Right ventricle myocardium superior (tissue), 1 donor: Measurements from ENCODE around the gene DDX1. TPM values are rescaled to one million over a fixed set of nuclear protein-coding genes. Genes with fewer than 3 reads are reported as not detected.

ENCODE experiments used
- ATAC-seq: fragments of 200-7000 bp; cut with Tn5 transposase; one replicate; pipeline ENCODE4 v1.9.1; 2020; ENCODE audit warnings: mild to moderate bottlenecking; ENCODE audit not compliant: poor library complexity
- DNase-seq: peaks from one replicate; pipeline ENCODE4 v3.0.0-alpha.2; 2020
- intact Hi-C: fragments of 100-400 bp; cut with DNase I; formaldehyde crosslinking; loops from one replicate; pipeline ENCODE4 v1.11.2; 2022
- total RNA-seq: library from RNA; stranded (reverse); fragmentation: NEBNext Ultra II Directional; extraction: Animal tissue kit (Norgen Biotek cat#: 25700); gene quantifications from one replicate; pipeline ENCODE4 v1.2.1, GENCODE V29; 2021
- donor health status: DM: no; HTN: yes; CAD: no; lungs with severe emphysema.

DDX1 gene
- total RNA-seq, 1 donor from 2014 or later = 155 TPM

DNA sequence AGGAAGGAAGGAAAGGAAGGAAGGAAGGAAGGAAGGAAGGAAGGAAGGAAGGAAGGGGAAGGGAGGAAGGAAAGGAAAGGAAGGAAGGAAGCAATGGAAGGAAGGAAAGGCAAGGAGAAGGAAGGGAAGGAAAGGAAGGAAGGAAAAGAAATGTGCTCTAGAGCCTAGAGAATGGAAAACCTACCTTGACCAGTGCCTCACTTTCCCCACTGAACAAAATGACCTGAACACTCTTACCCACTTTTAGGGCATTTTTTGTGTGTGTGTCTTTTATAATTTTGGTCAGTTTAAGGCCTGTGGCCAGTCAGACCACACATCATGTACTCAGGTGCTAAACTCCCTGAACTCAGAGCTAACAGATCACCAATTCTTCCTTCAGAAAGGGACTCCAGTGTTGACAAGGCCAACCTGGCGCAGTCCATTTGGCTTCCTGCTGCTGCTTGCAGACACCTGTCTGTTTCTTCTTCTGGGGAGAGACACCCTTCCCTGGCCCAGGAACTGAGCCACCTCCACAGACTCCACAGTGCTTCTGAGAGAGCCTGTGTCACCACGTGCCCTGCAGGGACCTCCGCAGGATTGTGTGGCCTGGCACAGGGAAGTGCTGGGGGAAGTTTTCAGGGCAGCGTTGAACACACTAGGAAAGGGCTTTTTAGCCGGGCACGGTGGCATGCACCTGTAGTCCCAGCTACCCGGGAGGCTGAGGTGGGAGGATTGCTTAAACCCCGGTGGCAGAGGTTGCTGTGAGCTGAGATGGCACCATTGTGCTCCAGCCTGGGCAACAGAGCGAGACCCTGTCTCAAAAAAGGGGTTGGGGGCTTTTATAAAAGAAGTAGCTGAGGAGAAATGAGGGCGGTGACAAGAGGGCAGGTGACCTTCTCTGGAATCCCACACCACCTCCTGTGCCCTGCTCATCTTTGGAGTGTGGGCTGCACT, 57.2 kb downstream of the DDX1 start:
- no peak for ATAC-seq
- intact Hi-C loops = no loop called here
- DNase-seq = no peak

DNA sequence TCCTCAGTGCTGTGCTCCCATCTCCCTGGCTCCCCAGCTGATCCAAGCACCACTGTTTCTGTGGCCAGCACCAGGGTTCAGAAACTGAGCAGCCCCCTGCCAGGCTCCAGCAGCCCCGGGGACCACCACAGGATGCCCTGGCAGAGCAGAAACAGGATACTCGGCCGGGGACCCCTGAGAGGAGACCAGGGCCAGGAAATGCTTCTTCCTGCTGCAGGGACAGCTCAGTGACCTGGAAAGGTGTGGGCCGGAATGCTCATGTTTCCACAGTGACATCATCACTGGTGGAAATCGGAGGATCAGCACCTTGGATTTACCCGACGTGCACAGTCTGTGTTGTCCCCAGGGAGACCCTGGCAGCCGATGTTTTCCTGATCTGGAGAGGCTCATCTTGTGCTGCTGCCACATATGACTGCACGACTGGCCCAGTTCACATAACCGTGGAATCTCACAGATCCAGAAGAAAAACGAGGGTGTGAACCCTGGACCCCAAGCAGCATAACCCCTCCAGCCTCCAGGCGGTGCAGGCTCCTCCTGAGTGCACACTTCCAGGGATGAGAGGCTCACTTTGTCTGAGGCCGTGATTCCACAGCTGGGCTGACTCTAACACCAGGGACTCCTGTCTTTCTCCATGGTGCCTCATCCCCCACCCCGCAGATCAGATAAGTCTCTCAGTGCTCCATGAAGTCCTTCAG, 58.0 kb downstream of the DDX1 start:
- ATAC-seq (no peak), DNase-seq (no peak)
- intact Hi-C loops = no loop called here

DNA sequence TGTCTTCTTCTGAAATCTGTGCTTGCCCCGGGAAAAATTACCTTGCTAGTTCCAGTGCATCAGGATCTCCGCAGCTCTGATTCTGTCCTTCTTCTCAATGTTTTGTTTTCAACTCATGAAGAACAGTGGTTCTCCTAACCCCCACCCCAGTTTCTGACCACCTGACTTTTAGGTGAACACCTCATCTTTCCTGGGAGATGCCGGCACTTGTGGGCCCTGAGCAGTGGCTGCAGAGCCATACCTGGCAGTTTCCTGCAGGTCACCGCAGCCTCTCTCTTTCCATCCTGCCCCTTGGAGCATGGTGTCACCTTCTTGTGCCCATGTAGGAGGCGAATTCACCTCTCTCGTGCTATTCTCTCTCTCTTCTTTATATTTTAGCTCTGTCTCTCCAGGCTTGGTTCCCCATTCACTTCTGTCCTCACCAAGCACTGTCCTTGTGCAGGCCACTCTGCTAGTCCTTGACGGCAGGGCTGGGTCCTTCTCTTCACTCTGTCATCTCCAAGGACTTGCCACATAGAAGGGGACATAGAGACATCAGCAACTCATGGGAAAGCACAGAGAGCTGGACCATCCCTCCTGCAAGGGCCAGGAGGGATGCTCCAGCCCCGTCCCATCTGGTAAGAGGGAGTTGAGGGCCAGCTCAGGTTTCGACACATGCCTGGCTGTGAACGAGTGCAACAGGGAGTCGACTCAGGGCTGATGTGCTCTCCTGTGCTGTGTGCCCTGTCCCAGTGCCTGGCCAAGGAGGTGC, 59.1 kb downstream of the DDX1 start:
- DNase-seq = no peak
- no peak for ATAC-seq
- intact Hi-C loops = no loop called here

DNA sequence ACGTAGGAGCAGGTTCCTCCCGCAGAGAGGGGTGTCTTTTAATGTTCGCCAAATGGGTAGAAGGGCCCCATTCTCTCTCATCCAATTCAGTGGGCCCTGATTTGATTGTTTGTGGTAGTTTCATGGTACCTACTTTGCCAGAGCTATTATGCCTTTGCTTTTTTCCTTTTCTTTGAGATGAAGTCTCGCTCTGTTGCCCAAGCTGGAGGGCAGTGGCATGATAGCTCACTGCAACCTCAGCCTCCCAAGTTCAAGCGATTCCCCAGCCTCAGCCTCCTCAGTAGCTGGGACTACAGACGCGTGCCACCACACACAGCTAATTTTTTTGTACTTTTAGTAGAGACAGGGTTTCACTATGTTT, 59.7 kb downstream of the DDX1 start:
- ATAC-seq (no peak), DNase-seq (no peak)
- intact Hi-C loops = no loop called here

DNA sequence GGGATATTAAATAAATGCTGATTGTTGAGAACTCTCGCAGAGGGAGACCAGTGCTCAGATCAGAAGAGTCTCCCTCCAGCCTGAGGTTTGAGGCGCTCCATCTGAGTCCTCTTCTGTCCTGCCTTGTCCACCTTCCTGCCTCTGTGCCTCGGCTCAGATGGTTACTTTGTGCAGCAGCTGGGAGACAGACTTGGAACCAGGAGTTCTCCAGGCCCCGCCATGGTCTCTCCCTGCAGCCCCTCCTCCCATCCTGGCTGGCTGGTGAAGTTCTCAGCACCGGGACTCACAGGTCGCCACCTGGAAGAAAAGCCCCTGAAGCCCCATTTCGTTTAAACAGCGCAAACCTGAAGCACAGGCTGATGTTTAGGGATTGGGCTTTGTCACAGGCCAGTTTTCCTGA, 60.6 kb downstream of the DDX1 start:
- intact Hi-C loops = no loop called here
- ATAC-seq = no peak
- DNase-seq = no peak

DNA sequence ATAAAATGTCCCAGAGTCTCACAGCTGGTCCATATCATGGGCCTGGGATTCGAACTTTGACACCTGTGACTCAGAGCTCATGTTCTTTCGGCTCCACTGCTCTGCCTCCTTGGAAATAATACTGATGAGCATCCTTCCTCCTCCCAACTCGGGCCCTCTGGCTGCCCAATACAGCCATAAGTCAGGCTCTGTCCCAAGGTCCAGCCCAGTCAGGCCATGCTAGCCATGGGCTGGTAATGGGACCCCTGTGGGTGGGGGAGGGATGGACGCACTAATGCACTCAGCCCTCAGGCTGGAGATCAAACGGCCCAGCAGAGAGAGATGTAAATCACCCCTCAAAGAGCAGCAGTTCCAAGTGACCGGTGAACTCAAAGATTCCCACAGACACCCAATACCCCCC, 61.1 kb downstream of the DDX1 start:
- intact Hi-C loops = no loop called here
- DNase-seq (no peak), ATAC-seq (no peak)

DNA sequence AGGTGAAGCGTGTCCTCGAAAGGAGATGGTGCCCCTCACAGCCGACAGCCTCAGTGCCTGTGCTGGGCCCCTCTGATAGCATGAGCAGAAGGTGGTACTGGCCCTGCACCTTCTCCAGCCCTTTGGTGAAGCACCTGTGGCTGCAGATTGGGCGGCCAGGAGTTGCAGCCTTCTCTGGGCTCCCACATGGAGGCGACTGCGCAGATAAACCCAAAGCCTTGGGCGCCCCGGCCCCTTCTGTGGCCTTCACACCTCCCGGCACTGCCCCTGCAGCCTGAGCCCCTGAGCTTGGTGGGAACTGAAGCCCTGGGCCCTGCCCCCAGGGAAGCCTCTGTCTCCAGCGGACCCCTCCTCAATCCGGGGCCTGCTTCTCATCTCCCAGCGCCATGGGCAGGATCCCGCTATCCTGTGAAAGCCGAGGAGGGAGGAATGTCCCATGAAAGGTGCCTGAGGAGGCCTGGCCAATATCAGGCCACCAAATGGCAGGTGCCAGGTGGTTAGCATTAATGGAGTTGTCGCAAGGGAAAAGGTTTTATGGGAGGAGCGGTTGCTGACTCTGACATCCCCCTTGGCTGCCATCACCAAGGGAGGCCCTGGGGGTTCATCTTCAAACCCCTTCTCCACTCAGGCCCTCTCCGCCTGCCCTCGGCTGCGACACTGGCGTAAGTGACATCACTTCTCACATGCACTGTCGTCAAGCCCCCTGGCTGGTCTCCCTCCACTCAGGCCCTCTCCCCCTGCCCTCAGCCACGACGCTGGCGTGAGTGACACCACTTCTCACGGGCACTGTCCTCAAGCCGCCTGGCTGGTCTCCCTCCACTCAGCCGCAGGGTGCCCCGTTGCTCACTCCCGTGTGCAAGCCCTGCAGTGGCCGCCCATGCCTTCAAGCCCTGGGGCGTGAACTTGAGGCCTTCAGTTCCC, 62.4 kb downstream of the DDX1 start:
- no peak for ATAC-seq
- intact Hi-C loops = no loop called here
- DNase-seq = no peak

DNA sequence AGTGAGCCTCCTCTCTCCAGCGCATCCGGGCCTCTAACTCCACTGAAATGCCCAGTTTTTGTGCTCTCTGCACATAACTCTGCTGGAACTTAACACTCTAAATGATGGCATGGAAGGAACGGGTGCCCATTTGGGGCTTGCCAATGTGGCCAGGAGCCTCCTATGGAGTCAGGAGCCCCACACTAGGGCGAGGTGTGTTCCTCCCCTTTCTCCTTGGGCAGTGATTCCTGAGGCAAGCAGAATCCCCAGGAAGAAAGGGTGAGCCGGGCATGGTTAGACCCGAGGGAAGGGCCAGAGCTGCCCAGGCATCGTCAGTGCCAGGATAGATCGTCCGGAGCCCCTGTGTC, 63.0 kb downstream of the DDX1 start:
- intact Hi-C loops = no loop called here
- ATAC-seq (no peak), DNase-seq (no peak)

DNA sequence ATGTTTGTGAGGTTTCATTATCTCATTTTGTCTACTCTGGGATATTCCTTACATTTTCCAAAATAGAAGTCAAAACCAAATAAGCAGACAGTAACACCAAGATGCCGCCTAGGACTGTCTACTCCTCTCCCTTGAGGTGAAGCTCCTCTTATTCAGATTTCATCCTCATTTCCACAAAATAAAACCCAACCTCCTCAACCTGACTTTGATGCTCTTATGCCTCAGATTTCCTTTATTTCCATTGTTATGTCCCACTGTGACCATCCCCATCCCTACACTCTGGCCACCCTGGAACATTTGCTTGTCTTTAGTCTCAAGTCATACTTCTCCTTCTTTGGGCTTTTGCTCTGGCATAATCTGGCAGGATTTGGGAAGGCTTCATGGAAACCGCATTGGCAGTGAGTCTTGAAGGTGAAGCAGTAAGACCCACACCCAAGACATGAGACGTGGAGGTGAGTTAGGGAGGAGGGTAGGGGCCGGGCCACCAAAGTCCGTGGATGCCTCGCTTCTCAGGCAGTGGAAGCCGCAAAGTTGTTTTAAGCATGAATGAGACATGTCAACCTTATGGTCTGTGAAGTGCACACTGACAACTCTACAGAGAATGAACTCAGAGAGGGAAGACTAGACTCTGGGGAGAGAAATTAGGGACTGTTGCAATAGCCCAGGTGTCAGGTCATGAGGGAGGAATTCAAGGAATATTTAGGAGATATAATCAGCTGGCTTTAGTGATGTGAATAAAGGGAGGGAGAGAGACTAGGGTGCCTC, 63.6 kb downstream of the DDX1 start:
- DNase-seq = no peak
- ATAC-seq = no peak
- intact Hi-C loops = no loop called here

DNA sequence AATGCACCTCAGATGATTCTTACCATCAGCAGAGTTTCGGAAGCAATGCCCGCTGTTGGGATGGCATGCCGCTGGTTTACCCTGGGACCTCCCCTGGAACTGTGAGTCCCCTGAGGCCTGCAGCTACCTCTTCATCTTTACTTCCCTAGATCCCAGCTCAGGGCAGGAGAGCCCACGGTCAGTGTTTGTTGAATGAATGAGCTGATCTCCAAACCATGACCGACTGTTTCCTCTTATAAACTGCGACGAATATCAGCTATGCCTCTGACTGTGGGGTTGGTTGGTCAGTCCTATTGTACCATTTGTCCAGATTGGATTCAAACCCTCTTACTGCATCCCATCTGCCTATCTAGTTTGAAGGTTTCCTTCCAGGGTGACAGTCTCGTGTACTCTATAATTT, 64.4 kb downstream of the DDX1 start:
- intact Hi-C loops = no loop called here
- no peak for ATAC-seq
- no peak for DNase-seq

DNA sequence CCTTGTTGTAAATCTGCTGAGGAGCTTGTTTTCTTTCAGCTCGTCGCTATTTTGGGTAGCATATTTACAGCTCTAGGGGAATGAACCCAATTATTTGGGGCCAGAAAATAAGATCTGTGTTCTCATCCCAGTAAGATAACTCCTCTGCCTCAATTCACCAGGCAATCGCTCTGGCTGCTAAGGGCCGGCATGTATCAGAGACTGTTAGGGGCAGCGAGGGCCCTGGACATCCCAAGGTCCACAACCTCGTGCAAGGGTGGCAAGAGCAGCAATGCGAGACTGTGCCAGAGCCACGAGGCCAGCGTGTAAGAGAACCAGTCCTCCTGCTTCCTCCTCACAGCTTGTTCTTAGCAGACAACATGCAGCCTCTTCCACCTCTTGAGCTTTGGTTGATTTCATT, 66.1 kb downstream of the DDX1 start:
- no peak for DNase-seq
- intact Hi-C loops = no loop called here
- no peak for ATAC-seq

DNA sequence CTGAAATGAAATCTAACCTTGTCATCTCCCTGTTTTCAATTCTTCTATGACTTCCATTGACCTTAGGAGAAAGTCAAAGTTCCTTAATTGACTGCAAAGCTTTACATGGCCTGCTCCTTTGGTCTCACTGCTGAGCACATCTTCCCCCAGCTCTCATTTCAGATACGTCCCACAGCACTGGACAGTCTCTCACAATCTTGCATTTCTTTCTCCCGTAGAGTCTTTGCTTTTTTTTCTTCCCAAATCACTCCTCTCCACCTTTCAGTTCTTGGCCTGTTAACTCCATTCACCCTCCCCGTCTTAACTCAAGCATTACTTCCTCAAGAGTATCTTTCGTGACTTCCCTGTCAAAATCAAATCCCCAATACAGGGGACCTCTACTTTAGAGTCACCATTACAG, 67.2 kb downstream of the DDX1 start:
- DNase-seq = no peak
- intact Hi-C loops = no loop called here
- ATAC-seq = no peak

DNA sequence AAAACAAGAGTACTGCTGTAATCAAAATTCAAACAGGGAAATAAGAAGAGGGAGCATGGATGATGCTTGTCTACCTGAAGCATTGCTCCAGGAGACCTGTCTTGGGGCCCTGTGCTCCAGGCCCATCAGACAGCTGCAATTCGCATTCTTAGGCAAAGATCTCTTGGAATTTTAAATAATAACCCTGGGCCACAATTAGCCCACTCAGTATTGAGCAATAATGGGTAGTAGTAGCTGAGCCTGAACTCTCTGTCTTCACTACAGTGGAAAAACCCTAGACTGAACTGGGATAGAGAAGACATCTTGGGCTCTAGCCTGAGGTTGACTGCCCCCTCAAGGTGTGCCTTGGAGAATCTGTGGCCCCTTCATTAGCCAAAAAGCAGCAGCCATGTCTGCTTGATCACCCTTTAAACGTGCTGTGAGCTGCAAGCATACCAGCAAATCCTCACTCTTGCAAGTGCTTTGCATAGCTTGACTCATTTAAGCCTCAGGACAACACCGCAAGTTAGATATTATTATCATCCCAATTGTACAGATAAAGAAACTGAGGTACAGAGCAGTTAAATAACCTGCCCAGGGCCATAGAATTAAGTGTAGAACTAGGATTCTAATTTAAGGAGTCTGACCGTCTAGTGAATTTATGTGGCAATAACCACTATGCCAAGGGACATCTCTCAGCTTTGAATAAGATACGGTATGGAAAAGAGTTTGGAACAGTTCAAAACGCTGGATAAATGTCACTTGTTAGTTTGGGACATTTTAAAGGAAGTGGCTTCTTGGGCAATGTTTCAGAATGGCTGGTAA, 69.0 kb downstream of the DDX1 start:
- intact Hi-C loops = no loop called here
- ATAC-seq = no peak
- DNase-seq = no peak

DNA sequence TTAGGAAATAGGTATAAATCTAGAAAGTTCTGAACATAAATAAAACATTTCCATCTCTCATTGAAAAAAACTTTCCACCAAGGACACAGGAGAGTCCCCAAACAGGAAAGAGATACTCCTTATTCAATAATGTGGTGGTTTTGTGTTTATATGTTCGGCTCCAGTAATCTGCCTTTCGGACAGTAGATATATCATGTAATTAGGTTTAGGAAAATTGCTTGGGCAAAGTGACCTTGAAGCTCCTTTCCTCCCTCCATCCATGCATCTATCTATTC, 69.6 kb downstream of the DDX1 start:
- ATAC-seq (no peak), DNase-seq (no peak)
- intact Hi-C loops = no loop called here

DNA sequence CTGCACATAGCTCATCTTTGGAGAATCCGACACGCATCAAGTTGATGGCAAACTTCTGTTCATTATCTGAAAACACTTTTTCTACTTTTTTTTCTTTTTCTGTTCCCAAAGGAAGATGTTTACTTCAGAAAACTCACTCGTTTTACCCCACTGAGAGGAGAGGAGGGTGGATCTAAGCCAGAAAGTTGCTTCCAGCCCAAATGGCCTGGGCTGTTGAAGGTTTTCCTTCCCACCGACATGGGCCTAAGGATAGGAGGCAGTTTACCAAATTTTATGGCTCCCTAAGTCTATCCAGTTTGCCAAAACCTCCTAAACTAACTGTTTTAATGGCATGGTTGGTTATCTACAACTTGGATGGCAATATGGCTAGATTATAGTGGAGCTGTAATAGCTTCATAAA, 70.4 kb downstream of the DDX1 start:
- ATAC-seq (no peak), DNase-seq (no peak)
- intact Hi-C loops = no loop called here

DNA sequence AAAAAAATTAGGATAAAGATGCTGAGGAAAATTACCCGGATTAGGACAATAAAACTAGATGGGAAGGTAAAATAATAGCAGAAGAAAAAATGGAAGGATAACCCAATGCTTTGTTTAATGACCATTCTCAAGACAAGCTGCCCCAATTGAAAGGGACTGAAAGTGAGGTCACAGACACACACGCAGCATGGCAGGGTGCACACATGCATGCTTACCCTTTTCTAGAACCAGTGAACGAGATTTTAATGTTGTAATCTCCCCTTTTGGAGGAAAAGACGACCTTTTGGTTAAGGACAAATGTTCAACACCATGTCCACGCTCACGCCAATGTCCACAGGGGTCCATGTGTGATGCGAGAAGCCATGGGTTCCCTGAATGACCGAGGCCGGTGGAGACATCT, 70.9 kb downstream of the DDX1 start:
- no peak for ATAC-seq
- DNase-seq = no peak
- intact Hi-C loops = no loop called here

DNA sequence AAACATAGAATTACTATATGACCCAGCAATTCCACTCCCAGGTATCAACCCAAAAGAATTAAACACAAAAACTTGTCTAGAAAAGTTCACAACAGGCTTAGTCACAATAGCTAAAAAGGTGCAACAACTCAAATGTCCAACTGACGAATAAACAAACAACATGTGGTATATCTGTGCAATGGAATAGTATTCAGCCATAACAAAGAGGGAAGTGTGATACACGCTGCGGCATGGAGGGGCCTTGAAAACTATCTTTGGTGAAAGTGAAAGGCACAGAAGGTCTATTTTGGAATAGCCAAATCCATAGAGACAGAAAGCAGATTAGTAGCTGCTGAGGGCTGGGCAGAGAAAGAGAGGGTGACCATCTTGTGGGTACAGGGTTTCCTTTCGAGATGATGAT, 72.1 kb downstream of the DDX1 start:
- DNase-seq (no peak), ATAC-seq (no peak)
- intact Hi-C loops = no loop called here
